ENCODE measurements around the gene BORCS6.

BORCS6 gene

DNA sequence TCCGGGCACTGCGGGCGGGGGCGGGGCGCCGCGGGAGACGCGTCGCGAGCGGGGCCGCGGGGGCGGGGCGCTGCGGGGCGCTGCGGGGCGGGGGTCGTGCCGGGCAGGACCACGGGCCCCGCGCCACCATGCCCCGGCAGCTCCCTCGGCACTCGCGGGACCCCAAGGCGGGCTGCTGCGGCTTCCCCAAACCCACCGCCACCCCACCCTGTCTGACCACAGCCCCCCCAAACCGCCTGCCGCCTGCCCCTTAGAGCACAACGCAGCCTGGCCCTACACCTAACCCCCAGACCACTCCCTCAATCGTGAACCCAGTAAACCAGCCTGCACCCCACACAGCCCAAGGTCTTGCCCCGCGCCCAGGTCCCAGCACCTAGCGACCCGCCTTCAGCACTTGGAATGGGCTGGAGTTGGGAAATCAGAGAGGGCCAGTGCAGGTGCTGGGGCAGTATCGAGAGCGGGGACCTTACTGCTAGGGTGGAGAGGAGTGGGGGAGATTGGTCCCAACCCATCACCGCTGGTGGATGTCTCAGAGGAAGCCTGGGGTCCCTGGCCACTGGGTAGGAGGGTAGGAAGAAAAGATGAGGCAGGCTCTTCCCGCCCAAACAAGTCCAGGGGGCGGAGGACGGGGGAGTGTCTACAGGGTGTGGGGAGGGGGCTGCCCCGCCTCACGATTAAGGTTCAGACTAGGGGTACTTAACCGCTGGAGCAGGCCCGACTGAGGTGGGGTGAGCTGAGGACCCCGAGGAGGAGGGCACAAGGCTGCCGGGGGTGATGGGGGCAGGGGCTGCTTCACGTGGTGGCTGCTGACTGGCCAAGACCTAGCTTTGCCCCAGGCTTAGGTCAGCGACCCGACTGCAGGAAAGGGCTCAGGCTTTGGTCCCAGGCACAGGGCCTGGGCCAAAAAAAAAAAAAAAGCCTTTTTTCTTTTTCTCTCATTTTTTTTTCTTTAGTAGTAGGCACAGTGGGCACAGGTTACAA, 26.7 kb downstream of the BORCS6 start:
- peak overlapping the region; percentile 97 for H3K27ac ChIP-seq
- TF ChIP-seq, protein P1, sequence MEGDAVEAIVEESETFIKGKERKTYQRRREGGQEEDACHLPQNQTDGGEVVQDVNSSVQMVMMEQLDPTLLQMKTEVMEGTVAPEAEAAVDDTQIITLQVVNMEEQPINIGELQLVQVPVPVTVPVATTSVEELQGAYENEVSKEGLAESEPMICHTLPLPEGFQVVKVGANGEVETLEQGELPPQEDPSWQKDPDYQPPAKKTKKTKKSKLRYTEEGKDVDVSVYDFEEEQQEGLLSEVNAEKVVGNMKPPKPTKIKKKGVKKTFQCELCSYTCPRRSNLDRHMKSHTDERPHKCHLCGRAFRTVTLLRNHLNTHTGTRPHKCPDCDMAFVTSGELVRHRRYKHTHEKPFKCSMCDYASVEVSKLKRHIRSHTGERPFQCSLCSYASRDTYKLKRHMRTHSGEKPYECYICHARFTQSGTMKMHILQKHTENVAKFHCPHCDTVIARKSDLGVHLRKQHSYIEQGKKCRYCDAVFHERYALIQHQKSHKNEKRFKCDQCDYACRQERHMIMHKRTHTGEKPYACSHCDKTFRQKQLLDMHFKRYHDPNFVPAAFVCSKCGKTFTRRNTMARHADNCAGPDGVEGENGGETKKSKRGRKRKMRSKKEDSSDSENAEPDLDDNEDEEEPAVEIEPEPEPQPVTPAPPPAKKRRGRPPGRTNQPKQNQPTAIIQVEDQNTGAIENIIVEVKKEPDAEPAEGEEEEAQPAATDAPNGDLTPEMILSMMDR (IDR thresholded peaks at IDR 0.05): no peak
- TF ChIP-seq ZFX (IDR thresholded peaks at IDR 0.05; ENCODE audit: borderline replicate concordance): no peak

DNA sequence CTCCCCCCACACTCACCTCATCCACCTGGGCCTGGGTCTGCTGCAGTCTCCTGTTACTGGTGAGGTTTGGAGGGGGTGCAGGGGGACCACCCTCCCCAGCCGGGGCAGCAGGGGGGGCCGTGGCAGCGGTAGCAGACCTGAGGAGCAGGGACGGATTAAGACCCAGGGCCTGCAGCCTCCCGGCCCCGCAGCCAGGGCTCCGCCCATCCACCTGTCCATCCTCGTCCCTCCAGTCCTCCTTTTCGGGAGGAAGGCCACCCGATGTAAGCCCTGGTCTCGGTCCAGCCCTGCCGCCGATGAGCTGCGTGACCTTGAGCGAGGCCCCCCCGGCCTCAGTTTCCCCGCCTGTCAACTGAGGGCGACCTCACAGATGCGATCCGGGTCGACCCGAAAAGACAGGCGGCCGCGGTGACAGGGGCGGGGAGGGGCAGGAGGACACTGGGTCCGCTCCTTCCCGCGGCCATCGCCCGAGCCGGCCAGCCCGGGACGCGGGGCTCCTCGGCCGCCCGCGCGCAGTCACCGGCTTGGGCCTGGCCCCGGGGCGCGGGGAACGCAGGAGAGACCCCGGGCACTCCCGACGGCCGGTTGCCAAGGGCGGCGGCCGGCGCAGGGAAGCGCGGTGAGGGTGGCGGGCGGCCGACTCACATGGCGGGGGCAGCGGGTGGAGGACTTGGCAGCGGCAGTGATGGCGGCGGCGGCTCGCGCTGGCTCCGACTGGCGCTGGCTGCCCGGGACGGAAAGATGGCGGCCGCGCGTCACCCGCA, 27.6 kb downstream of the BORCS6 start, which contains the start of gene VAMP2:
TSS of gene VAMP2 (minus strand) at position 716 of the 764 bp plus-strand sequence. CDS start at position 647, 69 bp downstream.
- TF ChIP-seq, protein P1 (IDR thresholded peaks at IDR 0.05): no peak
- no peak for TF ChIP-seq ZFX (IDR thresholded peaks at IDR 0.05; ENCODE audit: borderline replicate concordance)
- H3K27ac ChIP-seq: peak within 1 kb of the TSS; percentile 97

DNA sequence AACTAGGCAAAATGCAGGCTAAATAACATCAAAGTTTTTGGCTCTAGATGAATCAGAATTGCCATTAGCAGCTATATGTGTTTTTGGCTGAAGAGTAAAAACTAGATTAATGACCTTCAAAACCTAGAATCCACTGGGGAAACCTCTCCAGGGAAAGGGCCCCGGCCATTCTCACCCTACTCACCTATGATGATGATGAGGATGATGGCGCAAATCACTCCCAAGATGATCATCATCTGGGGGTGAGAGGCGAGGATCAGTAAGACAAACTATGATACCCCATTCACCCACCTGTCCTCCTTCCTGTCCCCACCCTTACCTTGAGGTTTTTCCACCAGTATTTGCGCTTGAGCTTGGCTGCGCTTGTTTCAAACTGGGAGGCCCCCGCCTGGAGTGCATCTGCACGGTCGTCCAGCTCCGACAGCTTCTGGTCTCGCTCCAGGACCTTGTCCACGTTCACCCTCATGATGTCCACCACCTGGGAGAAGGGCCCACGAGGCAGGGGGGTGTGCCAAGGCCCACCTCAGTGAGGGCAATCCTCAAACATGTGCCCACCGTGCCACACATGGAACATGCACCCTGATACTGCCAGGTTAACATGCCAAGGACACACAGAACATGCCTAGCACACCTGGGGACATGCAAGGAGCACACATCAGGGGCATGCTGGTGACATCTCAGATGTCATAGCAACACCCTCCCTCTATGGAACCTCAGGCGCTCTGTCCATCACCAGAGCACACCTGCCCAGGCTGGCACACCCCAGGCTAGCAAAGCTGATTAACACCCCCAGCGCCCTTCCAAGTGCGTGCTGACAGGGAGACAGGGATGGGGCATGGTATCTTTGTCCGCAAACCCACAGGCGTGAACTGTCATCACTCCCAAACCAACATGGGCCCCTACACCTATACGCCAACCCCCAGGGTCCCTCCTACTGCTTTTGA, 28.4 kb downstream of the BORCS6 start:
- peak overlapping the region; percentile 97 for H3K27ac ChIP-seq

DNA sequence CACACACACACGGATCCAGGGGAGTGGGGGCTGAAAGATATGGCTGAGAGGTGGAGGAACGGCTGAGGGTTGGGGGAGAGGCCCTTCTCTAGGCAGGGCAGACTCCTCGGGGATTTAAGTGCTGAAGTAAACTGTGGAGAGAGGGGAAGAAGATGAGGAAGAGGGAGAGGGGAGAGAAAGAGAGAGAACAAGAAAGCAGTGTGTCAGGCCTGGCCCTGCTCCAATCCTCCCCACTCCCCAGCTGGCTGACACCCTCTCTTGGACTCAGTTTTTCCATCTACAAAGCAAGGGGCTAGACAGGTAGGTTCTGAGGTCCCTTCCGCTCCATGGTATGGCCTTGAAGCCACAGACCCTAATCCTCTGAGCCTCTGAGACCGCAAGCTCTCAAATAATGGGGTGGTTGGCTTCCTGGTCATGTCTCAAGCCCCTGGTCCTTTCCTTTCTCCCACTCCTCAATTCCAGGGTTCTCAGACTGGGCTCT, 29.2 kb downstream of the BORCS6 start:
- TF ChIP-seq, protein P1 (IDR thresholded peaks at IDR 0.05): no peak
- no peak for TF ChIP-seq ZFX (IDR thresholded peaks at IDR 0.05; ENCODE audit: borderline replicate concordance)
- peak overlapping the region; percentile 97 for H3K27ac ChIP-seq

More for the DNA sequence above, 28.4 kb downstream of the BORCS6 start:
- TF ChIP-seq, protein P1 (IDR thresholded peaks at IDR 0.05): no peak
- TF ChIP-seq ZFX (IDR thresholded peaks at IDR 0.05; ENCODE audit: borderline replicate concordance): no peak

- peak overlapping the region; percentile 97 for H3K27ac ChIP-seq
- TF ChIP-seq, protein P1 (IDR thresholded peaks at IDR 0.05): no peak
- TF ChIP-seq ZFX (IDR thresholded peaks at IDR 0.05; ENCODE audit: borderline replicate concordance): no peak
Measured at GRCh38 chr17:8160224-8160577, 29.8 kb downstream of the BORCS6 start.

DNA sequence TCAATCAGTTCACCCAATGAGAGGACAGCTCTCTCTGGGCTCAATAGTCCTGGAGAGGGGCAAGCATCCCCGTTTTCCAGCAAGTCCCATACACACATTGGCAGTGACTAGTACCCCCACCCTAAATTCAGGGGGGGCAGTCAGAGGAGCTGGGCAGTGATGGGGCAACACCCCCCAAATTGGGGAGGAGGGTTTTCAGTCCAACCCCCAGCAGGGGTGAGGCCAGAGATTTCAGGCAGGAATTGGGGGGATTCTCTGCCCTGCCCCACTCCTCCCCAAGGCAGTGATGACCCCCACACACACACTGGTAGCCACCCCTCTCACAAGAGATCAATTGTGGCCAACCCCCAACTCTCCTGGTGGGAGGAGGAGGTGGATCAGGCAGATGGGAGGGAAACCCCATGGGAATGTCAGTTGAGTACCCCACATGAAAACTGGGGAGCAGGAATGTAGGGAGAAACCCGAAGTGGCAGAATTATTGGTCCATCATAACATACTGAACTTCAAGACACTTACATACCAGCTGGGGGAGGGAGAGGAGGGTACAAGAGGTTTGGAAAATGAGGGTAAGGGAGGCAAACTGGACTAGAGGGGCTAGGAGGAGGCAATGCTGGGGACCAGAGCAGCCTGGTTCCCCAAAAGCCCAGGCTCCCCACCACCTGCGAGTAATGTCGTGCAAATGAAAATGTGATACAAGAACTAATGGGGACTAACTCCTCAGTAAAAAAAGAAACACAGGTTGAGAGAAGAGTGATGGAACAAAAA, 30.3 kb downstream of the BORCS6 start:
- TF ChIP-seq, protein P1 (IDR thresholded peaks at IDR 0.05): no peak
- TF ChIP-seq ZFX (IDR thresholded peaks at IDR 0.05; ENCODE audit: borderline replicate concordance): no peak
- H3K27ac ChIP-seq: peak overlapping the region; percentile 97

Measured in 22Rv1 (cell line).